HG03565 (cell line): ENCODE results near the gene TANC1.
A peak's percentile ranks its signal among the peaks of the same experiment; 100 is the strongest.

Experiments used
- ATAC-seq: cut with Tn5 transposase; IDR thresholded peaks from one replicate; pipeline ENCODE4 v1.9.1; 2021; ENCODE audit warnings: mild to moderate bottlenecking, moderate library complexity; ENCODE audit not compliant: unreplicated experiment

TANC1 gene

DNA sequence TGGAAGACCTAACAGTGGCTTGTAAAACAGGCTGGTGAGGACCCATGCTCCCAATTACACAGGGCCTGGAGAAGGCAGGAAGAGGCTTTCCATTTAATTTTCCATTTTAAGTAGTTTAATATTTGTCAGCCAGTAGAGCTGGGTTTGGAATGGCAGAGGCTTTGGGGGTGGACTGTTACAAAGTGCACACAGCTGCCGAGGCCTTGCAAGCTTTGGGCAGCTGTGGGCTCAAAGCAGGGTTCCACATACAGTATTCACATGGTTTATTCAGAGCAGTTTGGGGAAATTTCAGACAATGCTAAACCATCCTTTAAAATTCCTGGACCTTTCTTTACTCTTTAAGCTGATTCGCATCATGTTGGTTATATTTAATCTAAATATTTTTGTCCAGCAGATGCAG lies 185.5 kb downstream of the TANC1 start:
- no peak for ATAC-seq

DNA sequence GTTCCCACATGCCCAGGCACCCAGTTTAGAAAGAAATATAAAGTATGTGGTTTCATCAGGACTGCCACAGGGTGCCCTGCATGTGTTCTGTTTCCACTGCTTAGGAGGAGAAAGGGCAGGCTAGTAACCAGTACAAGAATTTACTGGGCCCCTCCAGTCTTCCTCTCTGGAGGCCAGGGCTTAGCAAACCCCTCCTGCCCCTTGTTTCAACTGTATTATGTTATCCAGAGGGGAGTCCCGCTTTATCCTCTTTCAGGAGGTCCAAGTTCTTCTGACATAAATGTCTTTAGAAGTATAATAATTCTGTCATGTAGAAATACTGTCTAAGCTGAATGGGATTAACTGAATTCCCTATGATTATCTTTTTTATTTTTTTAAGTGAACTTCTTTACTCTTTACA lies 185.9 kb downstream of the TANC1 start:
- ATAC-seq, result no peak

DNA sequence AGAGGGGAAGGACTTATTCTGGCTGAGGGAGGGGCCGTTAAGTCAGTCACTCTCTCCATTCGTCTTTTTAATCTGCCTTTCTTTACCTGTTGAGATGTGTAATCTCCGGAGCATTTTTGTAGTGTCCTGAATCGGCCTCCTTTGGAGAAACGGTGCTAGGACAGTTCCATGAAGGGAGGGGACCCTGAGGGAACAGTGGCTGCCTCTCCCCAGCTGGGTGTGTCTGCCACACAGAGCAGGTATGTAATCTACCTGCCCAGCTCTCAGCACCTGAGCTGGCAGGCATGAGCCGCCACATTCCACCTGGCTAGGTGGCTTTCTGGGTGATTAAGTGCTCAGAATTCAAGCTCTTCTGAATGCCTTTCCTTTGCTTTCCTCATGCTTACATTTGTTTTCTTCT lies 186.9 kb downstream of the TANC1 start:
- ATAC-seq, result no peak

DNA sequence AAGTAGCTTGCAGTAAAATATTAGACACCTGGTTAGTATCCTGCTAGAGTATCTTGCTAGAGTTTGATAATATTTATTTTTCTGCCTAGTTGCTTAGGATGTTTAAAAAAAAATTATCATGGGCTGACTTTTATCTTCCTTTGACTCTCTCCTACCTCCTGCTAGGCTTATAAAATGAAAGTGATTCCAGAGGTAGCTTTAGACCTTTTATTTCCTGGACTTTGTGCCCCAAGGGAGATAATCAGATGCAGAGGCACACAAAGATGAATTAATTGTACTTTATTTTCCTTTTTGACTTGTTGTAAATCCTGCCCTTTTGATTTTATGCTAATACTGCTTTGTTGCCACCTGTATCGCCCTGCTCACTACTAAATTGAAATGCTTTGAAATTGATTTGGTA lies 187.4 kb downstream of the TANC1 start:
- ATAC-seq, result no peak

DNA sequence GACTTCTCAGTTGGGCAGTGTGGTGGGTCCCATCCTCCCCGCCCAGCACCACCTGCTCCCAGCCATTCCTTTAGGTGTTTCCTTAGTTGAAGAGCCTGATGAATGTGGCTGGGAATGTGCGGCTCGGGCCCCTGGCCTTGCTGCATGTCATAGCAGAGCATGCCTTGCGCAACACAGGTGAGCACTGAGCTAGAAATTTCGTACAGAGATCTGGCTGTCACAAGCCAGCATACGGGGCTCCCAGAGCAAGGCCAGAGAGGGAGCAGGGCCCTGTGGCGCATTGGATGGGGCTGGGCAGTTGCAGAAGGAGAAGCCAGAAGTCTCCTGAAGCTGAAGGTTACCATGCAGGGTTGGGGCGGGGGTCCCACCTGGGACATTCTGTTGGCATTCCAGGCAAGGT lies 188.4 kb downstream of the TANC1 start:
- ATAC-seq, result no peak

DNA sequence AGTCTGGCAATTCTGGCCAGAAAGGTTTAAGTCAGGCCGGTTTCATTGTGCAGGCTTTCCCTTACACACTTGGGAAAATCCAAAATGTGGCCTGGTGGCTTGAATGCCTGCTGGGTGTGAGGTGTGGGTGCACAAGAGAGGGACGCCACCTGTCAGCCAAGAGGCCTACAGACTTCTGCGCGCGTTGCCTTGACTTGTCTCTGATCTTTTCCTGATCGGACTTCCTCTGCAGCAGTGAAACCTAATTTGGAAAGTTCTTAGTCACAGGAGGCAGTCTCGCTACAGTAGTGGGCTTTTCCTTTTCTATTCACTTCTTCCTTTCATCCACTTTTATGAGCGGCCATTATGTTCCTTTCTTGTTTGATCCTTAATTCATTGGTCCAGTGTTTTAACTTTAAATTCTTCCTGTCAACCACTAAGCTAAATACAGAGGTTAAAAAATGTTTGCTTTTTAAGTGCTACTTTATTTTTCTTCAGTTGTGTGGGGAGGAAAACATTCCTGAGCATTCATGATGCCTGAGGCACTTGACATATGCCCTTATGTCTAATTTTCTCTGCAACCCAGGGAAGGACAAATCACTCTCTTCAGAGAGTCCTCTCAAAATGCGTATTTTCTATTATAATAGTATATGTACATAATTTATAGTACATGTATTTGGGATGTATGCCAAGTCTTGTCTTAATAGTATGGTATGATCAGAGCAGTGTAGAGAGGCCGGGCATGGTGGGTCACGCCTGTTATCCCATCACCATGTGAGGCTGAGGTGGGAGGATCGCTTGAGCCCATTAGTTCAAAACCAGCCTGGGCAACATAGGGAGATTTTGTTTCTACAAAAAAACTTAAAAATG lies 189.1 kb downstream of the TANC1 start:
- peak; percentile 50 for ATAC-seq

DNA sequence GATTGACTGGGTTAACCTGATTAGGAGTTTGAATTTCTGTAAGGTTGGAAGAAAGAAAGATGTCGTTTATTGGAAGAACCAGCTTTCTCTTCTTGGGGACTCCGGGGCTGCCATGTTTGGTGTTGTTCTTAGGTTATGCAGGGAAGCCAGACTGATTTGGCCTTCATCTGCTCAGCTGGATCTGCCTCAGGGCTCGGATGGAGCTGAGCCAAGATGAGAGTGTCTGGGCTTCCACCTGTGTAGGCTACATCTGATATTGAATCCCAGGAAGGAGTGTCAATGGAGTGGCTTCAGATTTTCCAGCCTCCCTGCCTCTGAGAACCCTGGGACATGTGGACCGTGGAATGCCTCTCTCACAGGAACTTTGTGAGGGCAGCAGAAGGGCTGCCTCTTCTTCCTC lies 192.0 kb downstream of the TANC1 start:
- no peak for ATAC-seq

DNA sequence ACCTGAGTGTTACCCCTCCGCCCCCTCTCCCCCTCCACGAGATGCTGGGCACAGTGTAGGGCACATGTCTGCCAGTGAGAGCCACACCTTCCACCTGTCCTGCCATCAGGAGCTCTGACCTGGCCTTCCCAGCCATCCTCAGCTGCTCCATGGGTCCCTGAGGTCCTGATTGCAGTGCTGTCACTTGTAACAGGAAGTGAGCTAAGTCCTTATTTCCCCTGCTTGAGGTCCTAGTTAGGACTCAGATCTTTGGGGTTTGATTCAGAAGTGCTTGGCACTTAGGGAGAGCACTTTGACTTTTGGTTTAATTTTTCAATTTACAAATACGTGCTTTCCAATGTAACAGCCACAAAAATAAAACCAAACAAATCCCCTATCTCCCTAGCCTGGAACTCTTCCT lies 192.5 kb downstream of the TANC1 start:
- no peak for ATAC-seq

DNA sequence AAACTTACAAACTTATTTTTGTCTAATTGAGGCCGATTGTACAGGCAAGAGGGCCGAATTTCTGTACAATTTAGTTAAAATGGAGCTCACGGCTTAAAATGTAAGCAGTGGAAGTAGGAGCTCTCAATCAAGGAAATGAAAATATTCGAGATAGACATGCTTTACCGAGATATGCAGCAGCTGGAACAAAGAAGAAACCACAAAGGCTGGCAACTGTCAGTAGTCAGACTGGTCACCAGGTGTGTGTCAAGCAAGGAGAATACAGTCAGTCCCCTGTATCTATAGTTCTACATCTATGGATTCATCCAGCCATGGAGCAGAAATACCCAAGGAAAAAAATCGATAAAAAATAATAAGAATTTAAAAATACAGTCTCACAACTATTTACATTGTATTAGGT lies 195.5 kb downstream of the TANC1 start:
- ATAC-seq, result no peak

DNA sequence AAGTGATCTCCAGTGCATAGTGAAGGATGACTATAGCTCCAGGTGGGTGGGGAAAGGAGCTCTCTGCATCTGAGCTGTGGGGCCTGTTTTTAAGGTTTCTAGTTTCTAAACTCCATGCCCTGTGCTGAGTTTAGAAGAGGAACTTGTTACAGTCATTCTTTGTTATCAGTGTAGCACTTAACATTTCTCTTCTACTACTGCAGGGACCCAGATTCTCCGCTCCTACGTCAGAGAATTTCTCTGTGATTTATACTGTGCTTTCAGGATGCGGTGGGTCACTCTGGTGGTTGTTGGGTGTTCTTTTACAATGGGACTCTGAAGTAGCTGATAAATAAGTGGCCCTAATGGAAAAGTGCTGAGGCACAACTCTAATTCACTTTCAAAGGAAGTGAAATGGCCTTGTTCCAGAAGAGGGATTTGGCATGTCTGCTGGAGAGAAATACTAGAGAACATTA lies 196.0 kb downstream of the TANC1 start:
- ATAC-seq, result no peak

DNA sequence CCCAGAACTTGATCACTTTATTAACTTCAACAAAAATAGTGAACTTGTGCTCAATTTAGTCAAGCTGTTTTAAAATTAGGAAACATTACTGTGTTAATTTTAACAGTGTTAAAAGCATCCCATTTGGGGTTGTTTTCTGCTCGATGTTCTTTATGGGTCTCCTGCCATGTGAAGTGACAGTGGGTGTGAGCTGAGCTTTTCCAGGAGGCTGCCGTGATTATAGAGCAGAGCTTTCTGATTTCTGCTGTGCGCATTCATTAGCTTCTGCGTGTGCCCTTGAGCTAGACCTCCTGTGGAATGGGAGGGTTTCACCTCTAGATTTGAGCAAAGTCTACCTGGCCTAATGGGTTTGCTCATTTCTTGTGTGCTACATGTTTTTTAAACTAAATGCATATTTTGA lies 196.6 kb downstream of the TANC1 start:
- ATAC-seq, result no peak

DNA sequence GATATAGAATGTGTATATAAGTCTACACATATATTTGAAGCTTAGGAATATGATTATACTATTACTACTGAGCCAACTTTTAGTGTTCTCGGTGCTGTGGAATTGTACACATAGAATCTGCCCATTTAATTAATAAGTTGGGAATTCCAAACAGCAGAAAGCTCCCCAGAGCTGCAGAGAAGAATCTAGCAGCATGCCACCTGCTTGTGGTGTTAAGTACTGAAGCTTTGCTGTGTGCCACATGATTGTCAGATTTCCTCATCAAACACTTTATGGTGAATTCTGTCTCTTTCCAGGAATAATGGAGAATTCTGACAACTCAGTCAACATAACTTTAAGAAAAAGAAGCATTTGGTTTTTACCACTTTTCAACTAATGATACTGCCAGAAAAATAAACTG lies 200.3 kb downstream of the TANC1 start:
- ATAC-seq, result no peak

DNA sequence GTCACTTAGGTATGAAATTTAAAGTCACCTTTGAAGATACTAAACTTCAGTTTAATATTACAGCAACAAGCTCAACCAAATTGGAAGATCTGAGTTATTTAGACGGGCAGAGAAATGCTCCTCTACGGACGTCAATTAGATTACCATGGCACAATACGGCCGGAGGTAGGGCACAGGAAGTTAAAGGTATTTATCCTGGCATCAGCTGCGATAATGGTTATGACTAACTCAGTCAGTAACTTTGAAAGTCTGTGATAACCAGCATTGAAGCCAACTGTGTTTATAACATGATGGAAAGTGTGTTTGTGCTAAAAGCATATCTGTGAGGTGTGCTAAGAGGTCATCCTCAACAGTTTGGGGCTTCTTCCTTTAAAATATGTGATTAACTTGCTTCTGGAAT lies 200.7 kb downstream of the TANC1 start:
- no peak for ATAC-seq

DNA sequence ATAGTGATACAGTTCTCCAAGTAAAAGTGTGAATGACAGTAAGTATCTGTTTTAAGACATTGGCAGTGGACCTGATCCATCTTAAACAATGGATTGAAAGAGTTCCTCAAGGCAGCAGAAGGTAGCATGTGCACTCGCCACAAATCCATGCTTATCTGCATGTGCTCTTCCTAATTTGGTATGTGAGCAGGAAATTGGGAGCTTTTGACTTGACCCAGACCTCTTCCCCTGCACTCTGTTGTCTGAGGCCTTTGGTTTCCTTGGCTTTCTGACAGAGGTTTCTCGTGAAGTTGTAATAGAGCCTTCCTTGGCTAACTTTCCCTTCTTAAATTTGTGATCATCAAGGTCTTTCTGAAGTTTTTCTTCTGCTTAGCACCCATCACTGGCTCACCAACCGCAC lies 204.0 kb downstream of the TANC1 start:
- no peak for ATAC-seq

DNA sequence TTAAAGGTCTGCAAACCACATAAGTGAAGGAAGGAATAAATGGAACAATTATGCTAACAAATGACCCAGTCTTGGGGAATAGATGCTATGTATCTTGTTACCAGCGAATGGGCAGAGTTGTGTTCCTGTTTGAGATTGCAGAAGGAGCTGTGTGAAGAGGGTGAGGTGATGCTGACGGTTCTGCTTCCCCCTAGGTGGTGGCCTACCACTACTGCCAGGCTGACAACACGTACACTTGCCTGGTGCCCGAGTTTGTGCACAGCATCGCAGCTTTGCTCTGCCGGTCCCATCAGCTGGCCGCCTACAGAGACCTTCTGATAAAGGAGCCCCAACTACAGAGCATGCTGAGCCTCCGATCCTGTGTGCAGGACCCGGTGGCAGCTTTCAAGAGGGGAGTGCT lies 206.3 kb downstream of the TANC1 start:
- no peak for ATAC-seq

DNA sequence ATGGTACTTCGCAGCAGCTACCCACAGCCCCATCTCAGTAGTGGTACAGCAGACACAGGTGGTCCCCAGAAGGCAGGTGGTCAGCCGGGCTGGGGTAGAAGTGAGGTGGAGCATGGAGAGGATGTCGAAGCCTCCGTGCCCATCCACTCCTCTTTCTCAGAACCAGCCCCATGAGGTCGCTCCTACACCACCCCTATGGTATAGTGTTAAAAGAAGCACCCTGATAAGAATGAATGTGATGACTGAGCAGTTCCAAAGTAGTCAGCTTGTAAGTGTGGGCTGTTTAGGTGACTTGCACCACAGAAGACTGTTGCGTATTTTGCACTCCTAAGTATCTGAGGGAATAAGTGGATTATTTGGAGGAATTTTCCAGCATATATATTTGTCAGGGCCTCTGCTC lies 206.7 kb downstream of the TANC1 start:
- no peak for ATAC-seq

DNA sequence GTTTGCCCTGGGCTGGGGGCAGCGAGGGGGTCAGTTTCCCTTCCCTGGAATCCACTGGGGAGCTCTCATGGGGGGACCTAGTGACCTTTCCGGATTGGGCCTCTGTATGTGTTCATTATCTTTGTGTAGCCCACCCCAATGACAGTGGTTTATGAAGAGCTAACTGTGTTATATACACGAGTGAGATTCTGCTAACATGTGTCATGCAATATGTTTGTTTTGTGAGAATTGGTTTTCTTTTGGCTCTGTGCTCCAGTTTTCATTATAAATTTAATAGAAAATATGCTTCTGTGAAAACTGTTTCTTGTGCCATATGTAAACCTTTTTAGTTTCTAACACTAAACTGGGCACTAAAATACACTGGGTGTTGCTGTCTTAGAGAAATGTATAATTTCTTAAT lies 207.5 kb downstream of the TANC1 start:
- ATAC-seq, result no peak

DNA sequence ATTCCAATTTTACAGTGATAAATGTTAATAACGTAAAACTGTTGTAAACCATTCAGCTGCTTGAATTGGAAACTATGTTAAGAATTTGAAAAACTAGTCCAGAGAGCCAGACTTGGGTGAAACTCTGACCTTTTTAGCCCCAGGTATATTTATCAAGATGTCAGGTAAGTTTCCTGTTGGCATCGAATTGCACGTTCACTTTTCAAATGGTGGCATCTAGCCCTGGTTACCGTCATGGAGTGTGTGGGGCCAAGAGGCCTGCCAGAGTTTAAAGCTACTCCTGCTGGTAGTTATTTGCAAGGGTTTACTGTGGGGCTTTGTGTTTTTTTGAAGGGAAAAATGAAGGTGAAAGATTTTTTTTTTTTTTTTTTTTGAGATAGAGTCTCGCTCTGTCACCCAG lies 208.1 kb downstream of the TANC1 start:
- no peak for ATAC-seq

DNA sequence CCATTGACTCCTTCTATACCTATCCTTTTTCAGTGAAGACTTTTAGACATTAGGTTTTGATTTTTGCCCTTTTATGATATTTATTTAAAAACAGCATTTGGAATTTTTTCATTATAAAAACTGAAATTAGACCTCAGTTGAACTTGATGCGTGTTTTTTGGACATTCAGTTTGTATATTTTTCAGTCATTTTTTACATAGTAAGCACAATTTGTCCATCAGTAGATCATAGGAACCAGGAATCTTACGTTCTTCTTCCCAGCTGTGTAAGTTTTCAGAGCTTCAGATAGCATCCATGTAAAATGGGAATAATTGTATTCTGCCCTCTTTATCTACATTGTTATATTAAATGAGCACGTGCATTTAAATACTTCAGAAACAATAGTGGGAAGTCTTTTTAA lies 208.9 kb downstream of the TANC1 start:
- ATAC-seq, result no peak

DNA sequence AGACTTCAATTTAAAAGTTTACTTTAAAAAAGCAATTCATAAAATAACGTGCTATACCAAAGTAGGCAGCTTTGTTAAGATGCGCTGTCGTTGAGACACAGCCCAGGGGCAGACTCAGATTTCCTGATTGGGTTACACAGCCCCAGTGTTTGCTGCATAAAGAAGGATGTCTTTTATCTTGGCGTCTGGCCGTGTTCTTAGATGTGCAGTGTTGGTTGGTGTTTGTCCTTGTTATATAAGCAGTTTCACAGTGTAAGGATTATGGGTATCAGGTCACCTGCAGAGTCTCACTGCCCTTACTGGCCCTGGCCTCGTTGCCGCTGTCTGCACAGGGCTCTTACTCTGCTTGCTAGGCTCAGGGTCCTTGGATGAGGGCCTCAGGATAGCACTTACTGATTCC lies 209.5 kb downstream of the TANC1 start:
- no peak for ATAC-seq

DNA sequence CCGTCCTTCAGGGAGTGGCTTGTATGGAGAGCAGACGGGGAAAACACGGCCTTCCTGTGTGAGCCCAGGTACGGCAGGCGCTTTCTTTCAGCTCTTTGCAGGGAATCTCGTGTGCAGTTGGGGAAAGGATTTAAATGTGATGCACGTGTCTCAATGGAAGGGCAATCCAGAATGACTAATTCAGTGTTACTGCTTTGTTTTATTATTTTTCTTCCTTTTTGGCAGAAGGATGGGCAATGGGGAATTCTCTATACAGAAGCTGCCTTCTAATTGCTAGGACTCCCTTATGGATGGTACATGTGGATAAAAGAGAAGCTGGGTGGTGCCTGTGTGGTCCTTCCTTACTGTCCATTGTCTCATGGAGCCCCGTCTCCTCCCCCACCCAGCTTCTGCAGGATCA lies 210.7 kb downstream of the TANC1 start:
- ATAC-seq, result no peak

DNA sequence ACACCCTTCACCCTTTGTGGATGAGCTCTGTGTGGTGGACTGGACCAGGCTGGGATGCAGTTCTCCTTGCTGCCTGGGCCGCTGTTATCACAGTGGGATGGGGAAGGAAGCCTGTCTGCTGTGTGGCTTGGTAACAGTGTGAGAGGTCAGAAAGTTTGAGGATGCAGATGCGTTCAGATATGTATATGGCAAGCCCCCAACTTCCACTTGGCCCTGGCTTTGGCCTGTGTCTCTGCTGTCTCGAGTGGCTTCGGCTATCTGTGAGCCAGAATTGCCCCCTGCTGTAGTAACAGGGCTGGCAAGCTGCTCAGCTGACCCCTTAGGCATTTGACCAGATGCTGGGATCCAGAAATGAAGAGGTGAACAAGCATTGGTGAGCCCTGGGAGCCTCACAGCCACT lies 211.3 kb downstream of the TANC1 start:
- ATAC-seq, result no peak

DNA sequence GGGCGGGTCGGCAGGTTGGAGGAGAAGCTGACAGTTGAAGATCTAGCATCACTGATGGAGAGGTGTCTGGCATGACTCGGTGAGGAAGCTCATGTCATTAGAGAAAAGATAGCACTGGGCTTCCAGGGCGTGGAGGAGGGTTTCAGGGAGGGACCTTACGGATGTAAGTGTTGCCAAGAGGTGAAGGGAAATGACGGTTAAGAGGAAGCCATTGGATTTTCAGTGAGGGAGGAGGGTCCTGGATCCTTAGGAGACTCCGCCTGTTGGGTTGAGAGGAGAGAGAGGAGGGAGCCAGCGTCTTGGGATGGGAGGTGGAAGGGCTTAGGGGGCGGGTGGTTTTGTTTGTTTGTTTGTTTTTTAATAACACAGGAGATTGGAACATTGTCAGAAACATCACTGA lies 214.9 kb downstream of the TANC1 start:
- ATAC-seq, result no peak
